AG04450 (cell line): ENCODE measurements around the gene TRIM45. TPM values are rescaled to one million over a fixed set of nuclear protein-coding genes. Genes with fewer than 3 reads are reported as not detected.

Source experiments
- CTCF ChIA-PET: fragments of 300-600, 350-600 bp; formaldehyde crosslinking; extraction: SDS; loops from one replicate; lab custom pipeline; 2022; ENCODE audit warnings: antibody characterized with exemption, inconsistent platforms; lab: Charles Lee
- POLR2A ChIA-PET: fragments of 350-600 bp; formaldehyde crosslinking; extraction: SDS; loops from one replicate; lab custom pipeline; 2021; ENCODE audit warnings: antibody characterized with exemption, inconsistent platforms; lab: Yijun Ruan, JAX
- DNase-seq: peaks from one replicate; pipeline ENCODE4 v3.0.0-alpha.2; 2011; ENCODE audit warnings: low read depth, low spot score
- H3K27ac ChIP-seq: one replicate; pipeline ENCODE4 v1.5.1; 2012; ENCODE audit warnings: low read depth, low read length, control low read depth
- H3K27me3 ChIP-seq: one replicate; pipeline ENCODE4 v1.6.0; 2012; ENCODE audit warnings: low read length; ENCODE audit not compliant: control insufficient read depth, insufficient read depth
- H3K4me3 ChIP-seq: 2 replicates; pipeline ENCODE4 v1.5.1; 2011; ENCODE audit warnings: mild to moderate bottlenecking, low read depth, low read length, control low read depth
- H3K9me3 ChIP-seq: 2 replicates; pipeline ENCODE4 v1.5.1; 2012; ENCODE audit warnings: low read length; ENCODE audit not compliant: control insufficient read depth, insufficient read depth
- polyA plus RNA-seq: library from polyadenylated mRNA; depleted of rRNA; stranded (reverse); fragments of >200 nt; gene quantifications from 2 replicates; pipeline ENCODE4 v1.2.3, GENCODE V29; 2011
- TF ChIP-seq, protein P1 (sequence below): IDR thresholded peaks from 2 replicates; pipeline ENCODE4 v1.5.1; 2011; ENCODE audit warnings: low read depth, low read length, control low read depth, inconsistent platforms

TRIM45 gene
- polyA plus RNA-seq, 1 experiment, result 4.8 TPM

DNA sequence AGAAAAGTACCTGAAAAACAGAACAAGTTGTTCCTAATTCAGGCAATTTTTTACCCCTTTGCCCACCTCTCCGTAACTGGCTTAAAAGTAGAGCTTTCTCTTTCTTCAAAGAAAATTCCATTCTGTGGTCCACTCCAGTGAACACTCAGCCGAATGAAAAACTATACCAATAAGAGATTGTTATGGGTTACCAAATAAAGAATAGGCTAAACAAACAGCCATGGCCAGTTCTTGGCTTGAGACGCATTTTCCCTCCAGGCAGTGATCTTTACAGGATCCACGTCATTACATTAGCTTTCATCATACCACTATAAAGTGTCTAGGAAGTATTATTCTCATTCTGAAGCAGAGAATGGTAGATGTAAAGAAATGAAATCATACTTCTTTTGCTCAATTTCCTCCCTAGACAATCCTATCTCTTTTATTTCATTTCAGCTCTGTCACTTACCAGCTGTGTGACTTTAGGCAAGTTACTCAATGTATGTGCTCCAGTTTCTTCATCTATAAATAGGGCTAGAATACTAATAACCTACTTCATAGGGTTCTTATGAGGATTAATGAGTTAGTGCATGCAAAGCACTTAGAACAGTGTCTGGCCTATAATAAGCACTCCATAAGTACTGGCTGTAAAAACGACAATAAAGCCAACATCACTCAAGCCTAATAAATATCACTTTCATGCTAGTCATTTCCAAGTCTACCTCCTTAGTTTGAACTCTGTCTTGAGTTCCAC is 26.5 kb upstream of the TRIM45 start:
- H3K27me3 ChIP-seq, result no peaks in the 10 kb centered on the region
- POLR2A ChIA-PET, result no interaction called here
- H3K9me3 ChIP-seq, result no peaks in the 10 kb centered on the region; the same call in 1 of the 2 replicates
- CTCF ChIA-PET, result interaction anchor here (0.8 to 4.7 kb wide), 3 partner anchors 19 to 137 kb away, joined by 3 to 31 read pairs (median 4); no protein-coding TSS in a partner anchor
- no peak for DNase-seq
- H3K27ac ChIP-seq, result no peak overlapping the region
- TF ChIP-seq, protein P1, sequence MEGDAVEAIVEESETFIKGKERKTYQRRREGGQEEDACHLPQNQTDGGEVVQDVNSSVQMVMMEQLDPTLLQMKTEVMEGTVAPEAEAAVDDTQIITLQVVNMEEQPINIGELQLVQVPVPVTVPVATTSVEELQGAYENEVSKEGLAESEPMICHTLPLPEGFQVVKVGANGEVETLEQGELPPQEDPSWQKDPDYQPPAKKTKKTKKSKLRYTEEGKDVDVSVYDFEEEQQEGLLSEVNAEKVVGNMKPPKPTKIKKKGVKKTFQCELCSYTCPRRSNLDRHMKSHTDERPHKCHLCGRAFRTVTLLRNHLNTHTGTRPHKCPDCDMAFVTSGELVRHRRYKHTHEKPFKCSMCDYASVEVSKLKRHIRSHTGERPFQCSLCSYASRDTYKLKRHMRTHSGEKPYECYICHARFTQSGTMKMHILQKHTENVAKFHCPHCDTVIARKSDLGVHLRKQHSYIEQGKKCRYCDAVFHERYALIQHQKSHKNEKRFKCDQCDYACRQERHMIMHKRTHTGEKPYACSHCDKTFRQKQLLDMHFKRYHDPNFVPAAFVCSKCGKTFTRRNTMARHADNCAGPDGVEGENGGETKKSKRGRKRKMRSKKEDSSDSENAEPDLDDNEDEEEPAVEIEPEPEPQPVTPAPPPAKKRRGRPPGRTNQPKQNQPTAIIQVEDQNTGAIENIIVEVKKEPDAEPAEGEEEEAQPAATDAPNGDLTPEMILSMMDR, result no peak
- H3K4me3 ChIP-seq, result no peak overlapping the region

DNA sequence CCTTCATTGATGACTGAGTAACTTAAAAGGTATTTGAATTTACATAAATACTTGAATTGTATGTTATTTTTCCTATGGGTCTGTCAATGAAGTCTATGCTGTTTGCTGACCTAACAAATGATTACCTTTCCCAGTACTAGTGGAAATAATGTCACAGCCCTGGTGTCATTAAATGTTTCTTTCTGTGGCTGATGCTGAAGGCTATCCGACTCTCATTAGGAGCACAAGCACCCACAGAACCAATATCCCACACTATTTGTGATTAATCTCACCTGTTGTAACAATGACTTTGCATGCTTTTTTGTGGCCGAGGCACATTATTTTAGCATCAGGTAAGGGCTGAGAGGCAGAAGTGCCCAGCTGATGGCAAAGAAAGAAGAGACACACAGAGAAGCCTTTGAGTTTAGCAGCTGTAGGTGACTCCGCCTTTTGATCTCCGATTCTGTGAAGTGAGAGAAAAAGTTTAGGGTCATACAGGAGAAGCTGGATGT is 25.8 kb upstream of the TRIM45 start:
- CTCF ChIA-PET, result interaction anchor here (0.8 to 4.7 kb wide), 4 partner anchors 19 to 137 kb away, joined by 3 to 31 read pairs (median 4); no protein-coding TSS in a partner anchor
- no peak for DNase-seq
- no peaks in the 10 kb centered on the region; the same call in 1 of the 2 replicates for H3K9me3 ChIP-seq
- TF ChIP-seq, protein P1, result no peak
- POLR2A ChIA-PET, result no interaction called here
- H3K27me3 ChIP-seq, result no peaks in the 10 kb centered on the region
- no peak overlapping the region for H3K4me3 ChIP-seq
- H3K27ac ChIP-seq, result peak overlapping the region; percentile 67

DNA sequence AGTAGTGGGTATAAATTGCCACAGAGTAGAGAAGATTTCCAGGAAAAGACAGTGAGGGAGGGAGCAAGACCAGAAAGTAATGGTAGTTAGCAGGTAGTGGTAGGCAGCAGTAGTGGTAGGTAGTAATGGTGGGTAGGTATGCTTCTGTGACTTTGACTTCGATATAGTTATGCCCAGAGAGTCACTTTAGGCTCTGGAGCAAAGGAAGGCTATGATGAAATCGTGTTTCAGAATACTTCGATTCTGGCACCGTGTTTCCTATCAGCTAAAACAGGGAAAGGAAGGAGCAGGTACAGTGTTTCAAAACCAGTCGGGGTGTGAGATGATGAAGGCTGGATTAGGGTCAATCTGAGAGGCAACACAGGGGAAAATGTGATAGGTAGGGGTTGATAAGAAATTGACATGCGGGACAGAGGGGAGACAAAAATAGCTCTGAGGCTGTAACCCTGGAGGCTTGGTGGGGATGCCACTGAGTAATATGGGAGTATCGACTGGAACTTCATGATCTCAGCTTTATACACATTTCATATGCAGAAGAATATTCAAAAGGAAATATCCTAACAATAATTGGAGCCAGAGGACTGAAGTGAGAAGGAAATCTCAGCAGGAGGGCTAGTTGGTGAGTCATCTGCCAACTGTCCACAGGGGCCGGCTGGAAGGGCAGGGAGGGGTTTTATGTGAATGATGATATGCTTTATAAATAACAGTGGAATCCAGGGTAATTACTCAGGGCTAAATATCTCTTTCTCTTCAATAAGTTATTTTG is 25.2 kb upstream of the TRIM45 start:
- peak; percentile 81 for DNase-seq
- Histone ChIP-seq H3K27ac (peak overlapping the region; percentile 76), H3K27me3 (no peaks in the 10 kb centered on the region), H3K9me3 (no peaks in the 10 kb centered on the region; the same call in 1 of the 2 replicates), H3K4me3 (no peak overlapping the region)
- ChIA-PET POLR2A (interaction anchor here (0.6 kb wide), 1 partner anchor 576 kb away, joined by 4 read pairs; no protein-coding TSS in a partner anchor), CTCF (interaction anchor here (1.2 to 4.7 kb wide), 3 partner anchors 18 to 138 kb away, joined by 3 to 31 read pairs (median 4); no protein-coding TSS in a partner anchor)
- TF ChIP-seq, protein P1, result no peak

DNA sequence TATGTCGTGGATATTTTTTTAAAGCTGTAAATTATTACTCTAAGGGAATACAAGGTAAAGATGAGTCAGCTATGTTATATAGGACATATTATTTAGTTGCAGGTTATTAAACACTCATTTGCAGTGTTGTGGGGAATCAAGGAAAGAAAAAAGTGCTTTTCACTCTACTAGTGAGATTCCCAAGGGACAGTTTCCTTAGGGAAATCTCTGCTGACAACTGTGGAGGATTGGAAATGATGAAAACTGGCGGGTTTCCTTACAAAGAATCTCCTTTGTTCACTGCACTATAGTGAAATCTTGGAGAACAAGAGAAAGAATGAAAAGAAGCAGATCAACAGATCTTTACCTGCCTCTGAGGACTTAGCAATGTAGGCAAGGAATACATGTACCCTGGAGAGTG is 24.5 kb upstream of the TRIM45 start:
- H3K27ac ChIP-seq, result no peak overlapping the region
- no peaks in the 10 kb centered on the region for H3K9me3 ChIP-seq
- no peaks in the 10 kb centered on the region for H3K27me3 ChIP-seq
- ChIA-PET POLR2A (no interaction called here), CTCF (interaction anchor here (1.4 to 4.7 kb wide), 2 partner anchors 17 to 24 kb away, joined by 4 to 31 read pairs; no protein-coding TSS in a partner anchor)
- TF ChIP-seq, protein P1, result no peak
- no peak overlapping the region for H3K4me3 ChIP-seq
- no peak for DNase-seq
